Sigmoid colon (tissue), 4 donors: Measurements from ENCODE around the gene NXN.

Source experiments
- CTCF ChIP-seq, 4 experiments: fragments of 450-650 bp in 3 of 4; fragments of 200-600 bp in 1 of 4; IDR thresholded peaks; one replicate each; pipeline ENCODE4 v1.5.1; 2016 to 2019; ENCODE audit warnings: antibody characterized with exemption in 4 of 4, mild to moderate bottlenecking in 3 of 4, moderate library complexity in 2 of 4
- POLR2A ChIP-seq, 2 donors: fragments of 450-650 bp; IDR thresholded peaks; one replicate each; pipeline ENCODE4 v1.6.1; 2016; ENCODE audit warnings: antibody characterized with exemption in 2 of 2, mild to moderate bottlenecking in 2 of 2, moderate library complexity in 2 of 2
- POLR2AphosphoS5 ChIP-seq, 4 donors: sonication (generic); formaldehyde crosslinking; IDR thresholded peaks; one replicate each; pipeline ENCODE4 v1.6.1; 2017; ENCODE audit warnings: antibody characterized with exemption in 4 of 4

- no peak for TF ChIP-seq POLR2A (IDR thresholded peaks at IDR 0.05)
- TF ChIP-seq CTCF (IDR thresholded peaks at IDR 0.05) = no peak
- peak in 2 of 4 donors; percentile 31 to 32 for TF ChIP-seq POLR2AphosphoS5 (IDR thresholded peaks at IDR 0.05)
These were observed 120.3 kb downstream of the NXN start for GRCh38 chr17:859061-859823.
